SIG-M5 treated with dmso at 0.1 percent for 504 hours (cell line): ENCODE results near the gene TMEM204.

Experiments
- DNase-seq: peaks from one replicate; lab custom pipeline; 2025; ENCODE audit not compliant: unreplicated experiment; lab: John Stamatoyannopoulos, UW

Gene TMEM204

DNA sequence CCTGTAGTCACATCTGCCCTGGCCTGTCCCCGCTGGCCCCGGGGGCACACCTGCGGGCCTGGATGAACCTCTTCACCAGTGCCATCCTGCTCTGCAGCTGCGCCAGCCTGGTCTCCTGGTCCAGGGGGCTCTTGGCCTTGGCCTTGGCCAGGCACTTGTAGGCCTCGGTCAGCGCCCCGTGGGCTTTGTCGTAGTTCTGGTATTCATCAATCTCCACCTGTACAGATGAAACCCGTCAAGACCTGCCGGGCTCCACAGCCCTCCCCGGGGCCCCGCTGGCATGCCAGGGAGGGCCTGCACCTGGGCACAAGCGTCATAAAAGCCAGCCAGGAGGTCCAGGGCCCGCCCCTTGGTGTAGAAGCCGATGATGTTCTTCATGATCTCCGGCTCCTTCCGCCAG is 13.6 kb upstream of the TMEM204 start:
- no peak for DNase-seq

DNA sequence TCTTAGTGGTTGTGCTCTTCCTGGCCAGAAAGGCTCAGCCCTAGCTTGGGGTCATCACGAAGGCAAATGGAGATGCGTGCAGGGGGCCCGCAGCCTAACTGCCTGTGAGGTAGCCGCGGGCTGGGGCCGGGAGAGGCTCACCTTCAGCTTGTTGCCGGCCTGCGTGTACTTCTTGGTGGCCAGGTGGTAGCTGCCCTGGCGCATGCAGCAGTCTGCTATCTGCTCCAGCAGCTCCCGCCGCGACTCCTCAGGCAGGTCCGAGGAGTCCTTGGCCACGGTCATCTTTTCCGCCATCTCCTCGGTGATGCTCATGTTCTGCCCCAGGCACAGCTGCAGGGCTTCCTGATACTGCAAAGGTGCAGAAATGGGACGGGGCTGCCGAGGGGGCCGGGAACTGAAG is 13.0 kb upstream of the TMEM204 start:
- no peak for DNase-seq

DNA sequence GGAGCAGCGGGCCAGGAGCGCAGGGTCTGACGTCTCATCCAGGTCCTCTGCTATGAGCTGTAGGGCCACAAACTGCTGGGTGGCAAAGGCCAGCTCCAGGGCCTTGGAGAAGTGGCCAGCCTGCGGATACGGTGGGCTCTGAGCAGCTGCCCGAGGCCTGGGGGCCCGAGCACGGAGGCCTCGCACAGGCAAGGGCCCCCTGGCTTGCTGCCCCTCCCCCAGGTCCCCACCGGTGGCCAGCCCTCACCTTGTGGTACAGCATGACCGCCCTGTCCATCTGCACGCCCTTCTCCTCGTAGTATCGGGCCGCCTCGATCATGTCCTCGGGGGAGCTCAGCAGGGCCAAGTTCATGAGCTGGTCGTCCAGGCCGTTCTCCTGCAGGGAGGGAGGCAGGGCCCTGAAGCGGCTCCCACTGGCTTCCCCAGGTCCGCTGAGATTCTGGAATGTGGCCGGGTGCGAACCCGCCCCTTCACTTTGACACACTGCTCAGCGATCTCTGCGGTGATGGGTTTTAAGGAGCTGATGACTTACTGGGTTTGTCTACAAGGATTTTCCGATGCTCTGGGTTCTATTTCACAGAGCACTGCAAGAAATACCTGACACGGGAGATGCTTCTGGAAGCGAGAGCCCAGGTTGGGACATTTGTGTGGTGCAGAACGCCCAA is 9.8 kb upstream of the TMEM204 start:
- DNase-seq: no peak

DNA sequence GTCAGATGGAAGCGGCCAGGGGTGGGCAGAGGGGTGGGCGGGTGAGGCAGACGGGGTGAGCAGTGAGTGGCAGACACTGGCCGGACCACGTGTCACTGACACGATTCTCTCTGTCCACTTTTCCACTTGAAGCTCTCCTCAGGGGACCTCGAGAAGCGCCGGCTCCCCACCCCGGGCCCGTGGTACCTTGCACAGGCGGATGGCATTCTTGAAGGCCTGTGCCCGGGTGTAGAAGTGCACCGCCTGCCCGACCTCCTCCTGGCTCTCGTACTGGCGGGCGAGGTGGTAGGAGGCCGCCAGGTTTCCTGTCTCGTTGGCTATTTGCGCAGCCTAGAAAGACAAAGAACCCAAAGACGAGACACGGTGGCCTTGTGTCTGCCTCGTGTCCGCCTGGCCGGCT is 9.1 kb upstream of the TMEM204 start:
- no peak for DNase-seq

DNA sequence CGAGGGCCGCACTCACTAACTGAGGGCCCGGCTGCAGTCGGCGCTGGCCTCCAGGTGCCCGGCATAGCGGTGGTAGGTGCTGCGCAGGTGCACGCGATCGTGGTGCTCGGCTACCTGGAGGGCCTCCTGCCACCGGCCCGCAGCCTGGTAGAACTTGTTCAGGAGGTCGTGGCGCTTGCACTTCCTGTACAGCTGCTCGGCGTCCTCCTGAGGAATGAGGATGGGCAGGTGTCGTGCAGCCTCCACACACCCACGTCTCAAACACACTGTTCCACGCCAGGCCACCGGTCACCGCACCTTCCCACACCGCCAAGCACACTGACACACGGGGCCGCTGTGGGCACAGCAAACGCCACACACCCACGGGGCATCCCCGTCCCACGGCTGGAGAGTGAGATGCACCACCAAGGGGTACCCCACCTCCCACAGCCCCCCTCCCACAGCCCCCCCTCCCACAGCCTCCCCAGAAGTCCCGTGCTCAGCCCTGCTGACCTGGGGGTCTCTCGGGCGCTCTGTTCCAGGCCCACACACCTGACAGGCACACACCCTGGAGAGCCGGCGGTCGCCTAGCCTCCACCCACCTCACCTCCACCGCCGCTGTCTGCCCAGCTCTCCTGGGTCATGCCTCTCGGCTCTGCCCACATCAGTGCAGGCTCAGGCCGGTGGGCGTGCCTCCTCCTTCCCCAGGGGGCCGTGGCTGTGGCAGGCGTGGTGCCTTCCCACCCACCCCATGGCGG is 7.4 kb upstream of the TMEM204 start:
- DNase-seq: no peak

DNA sequence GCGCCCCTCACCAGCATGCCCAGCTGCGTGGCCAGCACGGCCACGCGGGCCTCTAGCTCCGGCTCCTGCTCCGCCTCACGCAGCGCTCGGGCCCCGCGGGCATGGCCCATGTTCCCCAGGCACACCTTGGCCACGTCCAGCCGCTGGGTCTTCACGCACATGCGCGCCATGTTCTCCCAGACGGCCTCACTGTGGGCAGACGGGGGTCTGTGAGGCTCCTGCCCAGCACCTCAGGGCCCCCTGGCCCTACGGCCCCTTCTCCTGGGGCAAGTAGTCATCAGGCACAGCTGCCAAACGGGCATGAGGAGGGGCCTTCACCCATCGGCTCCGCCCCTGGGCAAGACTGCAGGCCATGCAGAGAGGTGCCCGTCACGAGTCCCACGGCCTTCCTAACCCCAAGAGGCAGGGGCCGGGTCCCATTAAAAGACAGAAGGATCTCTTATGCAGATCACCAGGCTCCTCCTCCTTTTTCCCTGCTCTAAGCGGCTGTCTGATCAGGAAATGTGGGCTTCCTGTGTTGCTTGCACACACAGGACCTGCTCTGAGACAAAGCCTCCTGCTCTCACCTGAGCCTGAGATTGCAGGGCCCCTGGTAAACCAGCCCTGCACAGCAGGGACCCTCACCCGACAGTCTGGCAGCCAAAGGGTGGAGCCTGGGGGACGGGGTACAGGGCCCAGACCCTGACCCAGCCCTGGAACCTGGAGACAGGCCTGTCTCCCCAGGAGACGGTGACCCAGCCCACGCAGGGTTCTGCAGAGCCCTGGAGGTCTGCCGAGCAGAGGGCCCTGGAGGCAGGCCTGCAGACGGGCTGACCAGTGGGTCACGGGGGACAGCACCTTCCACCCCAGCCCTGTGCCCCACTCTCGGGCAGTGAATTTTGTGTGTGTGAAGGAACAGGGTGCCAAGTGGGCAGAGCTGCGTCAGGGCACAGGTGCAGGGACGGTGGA is 6.6 kb upstream of the TMEM204 start:
- no peak for DNase-seq

DNA sequence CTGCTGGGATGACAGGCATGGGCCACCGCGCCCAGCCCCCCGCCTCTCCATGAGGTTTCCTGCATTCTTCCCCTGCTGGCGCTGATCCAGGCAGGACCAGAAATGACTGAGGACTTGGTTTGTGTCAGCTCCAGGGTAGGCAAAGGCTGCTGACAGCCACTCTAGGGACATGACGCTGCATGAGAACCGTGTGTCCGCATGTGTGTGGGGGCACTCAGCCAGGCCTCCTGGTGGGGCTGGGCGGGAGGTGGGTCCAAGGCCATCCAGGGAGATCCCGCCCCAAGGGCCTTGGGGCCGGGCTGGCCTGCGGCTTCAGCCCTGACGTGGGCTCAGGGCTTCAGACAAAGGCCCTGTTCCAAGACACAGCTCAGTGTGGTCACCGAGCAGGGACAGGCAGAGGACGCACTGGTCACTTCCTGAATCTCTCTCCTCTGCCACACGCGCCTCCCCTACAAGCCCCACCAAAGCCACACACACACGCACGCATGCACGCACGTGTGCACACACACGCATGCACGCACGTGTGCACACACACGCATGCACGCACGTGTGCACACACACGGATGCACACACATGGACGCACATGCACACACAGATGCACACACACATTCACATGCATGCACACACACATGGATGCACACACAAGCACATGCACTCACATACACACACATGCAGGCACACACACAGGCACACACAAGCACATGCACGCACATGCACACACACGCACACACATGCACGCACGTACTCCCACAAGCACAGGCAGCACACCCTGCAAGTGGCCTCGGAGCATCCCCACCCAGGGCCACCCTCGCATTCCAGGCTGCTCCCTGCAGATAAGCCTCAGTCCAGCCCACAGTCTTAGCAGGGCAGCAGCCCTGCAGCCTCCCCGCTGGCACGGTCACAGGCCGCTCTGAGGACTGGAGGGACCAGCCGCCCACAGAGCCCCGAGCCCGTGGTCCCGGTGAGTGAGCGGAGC is 5.3 kb upstream of the TMEM204 start:
- DNase-seq: no peak

DNA sequence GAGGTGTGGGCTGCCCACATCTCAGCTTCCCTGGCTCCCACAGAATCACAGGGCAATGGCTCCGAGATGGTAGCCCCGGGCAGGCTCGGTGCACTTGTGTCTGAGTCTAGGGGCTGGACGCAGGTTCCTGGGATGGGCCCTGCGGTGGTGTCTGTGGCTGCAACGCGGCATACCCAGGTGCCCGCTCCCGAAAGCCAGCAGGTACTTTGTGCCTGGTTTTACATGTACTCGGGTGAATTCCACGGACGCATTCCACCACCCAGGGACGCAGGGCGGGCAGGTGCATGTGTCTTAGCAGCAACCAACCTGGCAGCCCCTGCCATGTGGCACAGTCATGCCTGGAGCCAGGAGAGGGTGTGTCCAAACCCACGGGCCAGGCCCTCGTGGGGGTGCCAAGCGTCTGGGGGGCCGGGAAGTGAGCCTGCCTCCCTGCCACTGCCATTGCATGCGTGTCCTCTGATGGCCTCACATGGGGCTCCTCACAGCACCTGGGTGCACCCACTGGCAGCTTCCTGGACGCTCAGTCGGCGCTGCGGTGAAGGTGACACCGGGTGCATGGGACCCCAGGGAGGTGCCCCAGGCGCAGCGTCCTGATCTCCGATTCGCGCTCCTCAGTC is 4.4 kb upstream of the TMEM204 start:
- no peak for DNase-seq

DNA sequence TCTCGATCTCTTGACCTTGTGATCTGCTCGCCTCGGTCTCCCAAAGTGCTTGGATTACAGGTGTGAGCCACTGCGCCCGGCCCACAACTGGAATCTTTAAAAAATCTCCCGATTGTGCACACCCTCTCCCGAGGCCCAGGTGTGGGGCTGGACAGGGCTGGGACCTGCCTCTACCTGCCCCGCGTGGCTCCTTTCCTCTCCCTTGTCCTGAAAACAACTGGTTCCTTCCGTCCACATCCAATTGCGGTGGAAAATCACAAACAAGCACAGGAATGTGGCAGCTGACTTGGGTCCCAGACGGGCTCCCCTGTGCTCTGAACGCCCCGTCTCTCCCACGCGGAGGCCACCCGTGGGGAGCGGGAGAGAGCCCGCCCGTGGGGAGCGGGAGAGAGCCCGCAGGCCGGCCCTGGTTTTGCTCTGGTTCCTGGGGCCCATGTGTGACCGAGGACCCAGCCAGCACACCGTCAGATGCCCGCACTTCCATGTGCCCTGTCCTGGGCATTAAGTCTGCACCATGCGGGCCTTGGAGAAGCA is 3.0 kb upstream of the TMEM204 start:
- no peak for DNase-seq

DNA sequence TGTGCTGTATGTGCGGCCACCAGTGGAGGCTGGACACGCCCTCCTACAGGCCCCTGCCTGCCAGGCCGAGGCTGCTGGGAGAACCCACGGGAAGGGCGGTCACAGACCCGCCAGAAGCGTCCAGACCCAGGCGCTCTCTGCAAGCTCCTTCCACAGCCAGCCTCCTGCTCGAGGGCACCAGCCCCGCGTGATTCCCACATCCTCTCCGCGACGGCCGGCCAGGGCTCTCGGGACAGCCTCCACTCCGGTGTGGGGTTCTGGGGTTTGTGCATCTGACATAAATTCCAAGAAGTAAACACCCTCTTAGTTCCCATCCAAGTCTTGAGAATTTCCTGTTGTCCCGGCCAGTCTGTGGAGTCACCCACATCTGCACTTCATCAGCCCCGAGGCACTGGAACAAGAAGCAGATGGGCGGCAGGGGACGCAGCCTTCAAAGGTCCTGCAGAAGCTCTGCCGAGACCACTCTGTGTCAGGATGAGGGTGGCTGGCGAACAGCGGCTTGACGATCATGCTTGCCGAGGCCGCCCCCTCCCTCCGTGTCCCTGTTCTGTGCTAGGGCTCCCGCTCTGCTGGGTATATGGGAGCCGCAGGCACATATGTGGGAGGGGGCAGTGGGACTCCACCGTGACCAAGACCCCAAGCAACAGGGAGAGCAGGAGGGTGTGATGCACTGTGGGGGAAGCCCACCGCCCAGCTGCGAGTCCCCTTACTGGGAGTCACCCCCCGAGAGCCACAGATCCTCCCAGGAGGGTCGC is 2.4 kb upstream of the TMEM204 start:
- no peak for DNase-seq

DNA sequence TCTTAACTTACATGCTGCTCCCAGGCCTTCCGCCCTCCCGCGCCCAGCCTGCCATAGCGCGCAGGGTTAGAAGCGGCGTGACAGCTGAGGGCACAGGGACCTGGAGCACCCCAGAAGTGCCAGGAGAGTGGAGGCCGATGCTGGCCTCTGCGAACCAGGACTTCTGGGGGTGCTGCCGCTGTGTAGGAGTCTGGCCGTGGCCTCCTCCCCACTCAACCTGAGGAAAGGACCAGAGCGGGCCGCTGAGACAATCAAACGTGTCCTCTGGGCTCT is 1.9 kb upstream of the TMEM204 start:
- no peak for DNase-seq

DNA sequence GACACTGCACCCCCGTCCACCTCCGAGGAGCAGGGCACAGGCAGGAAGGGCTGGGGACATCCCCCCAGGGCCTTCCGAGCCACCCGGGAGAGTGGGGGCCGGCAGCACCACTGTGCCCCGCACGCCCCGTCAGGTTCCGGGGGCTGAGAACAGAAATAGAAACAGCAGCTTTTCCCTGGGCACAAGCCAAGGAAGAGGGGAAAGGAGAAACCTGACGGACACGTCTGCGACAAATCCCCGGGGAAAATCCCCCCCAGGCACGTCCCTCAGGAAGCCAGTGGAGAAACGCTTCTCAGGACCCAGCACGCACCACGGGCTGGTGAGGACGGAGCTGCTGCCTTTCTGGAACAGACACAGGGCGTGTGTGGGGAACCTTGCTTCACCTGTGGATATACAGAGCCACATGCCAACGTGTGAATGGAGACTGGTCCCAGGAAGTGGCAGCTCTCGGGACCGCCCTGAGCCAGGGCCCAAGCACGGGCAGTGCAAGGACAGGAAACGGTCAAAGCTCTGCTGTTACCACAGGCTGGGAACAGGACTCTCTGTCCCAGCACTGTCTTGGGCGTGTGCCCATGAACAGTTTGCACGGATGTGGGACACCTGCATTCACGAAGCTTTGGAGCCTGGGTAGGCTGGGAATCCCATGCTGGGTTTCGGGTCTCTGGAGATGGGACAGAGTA is 1.2 kb upstream of the TMEM204 start:
- DNase-seq: no peak

DNA sequence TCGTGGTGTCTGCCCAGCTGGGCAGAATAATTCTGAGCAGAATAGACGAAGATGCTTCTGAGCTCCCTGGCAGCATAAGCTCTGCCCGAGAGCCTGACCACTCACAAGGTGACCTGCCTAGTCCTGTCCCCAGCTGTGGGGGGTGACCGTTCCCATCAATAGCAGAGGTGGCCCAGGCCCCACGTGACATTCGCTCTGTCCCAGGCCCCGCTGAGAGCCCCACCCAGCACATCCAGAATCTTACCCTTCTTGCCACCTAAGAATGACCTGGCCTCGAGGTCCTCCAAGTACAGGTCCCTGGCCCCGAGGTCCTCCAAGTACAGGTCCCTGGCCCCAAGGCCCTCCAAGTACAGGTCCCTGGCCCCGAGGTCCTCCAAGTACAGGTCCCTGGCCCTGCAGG is 695 bp upstream of the TMEM204 start:
- DNase-seq: no peak

DNA sequence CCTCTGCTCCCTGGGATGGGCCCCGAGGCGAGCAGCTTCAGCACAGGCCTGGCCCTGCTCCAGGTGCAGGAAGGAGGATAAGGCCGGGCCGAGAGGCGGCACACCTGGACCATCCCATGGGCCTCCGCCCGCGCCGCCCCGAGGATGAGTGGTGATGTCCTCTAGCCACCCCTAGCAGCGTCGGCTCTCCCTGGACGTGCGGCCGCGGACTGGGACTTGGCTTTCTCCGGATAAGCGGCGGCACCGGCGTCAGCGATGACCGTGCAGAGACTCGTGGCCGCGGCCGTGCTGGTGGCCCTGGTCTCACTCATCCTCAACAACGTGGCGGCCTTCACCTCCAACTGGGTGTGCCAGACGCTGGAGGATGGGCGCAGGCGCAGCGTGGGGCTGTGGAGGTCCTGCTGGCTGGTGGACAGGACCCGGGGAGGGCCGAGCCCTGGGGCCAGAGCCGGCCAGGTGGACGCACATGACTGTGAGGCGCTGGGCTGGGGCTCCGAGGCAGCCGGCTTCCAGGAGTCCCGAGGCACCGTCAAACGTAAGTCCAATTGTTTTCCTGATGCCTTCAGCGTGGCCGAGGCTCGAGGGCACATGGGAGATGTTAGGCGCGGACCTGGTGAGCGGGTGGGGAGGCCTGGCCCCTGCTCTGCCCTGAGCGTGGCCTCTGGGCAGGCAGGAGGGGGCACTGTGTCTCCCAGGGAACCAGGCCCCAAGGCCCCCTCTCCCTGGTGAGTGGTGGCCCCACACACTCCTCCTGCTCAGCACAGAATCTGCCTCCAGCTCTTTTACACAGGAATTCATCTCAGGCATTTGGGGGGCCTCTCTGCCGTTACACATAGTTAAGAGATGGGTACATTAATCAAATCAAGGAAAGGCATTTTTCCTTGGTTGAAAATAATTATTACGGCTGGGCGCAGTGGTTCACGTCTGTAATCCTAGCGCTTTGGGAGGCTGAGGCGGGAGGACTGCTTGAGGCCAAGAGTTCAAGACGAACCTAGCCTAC is 855 bp downstream of the TMEM204 start:
- DNase-seq: no peak

DNA sequence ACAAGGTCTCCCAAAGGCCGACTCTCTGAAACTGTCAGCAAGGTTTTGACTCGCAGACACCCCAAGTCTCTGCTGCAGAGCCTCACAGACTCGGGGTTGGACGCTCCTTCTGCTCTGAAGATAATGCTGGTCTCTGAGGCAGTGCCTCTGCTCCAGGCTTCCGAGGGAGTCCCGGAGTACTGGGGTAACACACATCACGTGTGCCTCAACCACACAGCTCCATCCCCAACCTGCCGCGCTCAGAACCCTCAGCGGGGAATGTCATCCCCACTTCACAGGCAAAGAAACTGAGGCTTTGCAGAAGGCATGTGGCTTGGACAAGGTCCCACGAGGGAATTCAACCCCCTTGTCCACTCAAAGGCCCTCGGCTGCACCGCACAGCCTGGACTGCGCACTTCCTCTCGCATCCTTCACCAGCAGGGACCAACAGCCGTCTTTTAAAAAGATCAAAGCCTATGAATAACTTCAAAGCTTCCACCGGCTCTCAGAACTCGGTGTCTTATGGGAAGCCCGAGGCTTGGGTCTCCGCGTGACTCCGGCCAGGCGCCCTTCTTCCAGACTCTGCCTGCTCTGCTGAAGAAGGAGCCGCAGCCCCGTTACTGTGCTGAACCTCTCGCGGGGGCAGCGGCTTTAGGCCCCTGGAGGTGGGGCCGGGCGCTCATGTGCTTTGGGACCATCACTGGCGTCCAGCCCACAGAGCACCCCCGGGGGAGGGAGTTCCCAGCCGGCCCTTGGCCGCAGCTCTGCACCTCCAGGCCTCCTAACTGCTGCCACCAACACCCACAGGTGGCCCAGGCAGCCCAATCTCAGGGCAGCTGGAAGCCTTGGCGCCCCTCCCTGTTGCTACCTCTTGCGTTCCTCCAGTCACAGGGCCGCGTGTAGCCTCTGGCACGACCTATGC is 2.2 kb downstream of the TMEM204 start:
- DNase-seq: no peak

DNA sequence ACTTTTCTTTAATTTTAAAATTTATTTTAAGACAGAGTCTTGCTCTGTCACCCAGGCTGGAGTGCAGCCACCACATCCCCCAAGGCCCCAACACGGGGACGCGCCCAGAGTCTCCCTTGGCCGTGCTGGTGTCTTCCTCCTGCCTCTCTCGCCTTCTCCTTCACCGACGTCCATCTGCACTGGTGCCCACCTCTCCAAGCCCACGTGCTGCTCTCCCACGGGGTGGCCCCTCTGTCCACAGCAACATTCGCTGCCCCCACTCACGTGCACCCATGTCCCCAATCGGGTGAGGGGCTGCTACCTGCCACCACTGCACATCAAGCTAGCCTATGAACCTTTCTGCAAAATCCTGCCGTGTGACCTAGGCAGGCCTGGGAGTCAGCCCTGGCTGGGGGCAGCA is 3.1 kb downstream of the TMEM204 start:
- no peak for DNase-seq

DNA sequence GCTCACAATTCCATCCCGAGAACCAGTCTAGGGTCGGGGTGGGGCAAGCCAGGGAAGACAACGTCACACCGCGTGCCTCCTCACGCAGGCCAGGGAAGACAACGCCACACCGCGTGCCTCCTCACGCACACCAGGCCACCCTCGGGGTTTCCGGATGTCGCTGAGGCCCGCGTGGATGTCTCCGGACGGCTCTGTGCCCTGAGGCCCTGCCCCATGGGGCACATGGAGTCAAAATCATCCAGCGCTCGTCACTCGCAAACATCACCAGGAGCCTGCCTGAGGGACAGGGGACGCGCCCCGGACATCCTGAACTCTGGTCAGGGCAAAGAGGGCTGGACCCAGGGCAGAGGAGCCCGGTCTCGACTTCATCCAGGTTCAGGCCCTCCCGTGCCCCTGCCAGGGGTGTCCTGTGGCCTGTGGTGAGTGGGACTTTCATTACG is 3.7 kb downstream of the TMEM204 start:
- DNase-seq: no peak
